ENCODE data around the gene BCL2L1.
"Not testable (repeated sequence)": the region's sequence is repeated elsewhere in the genome, so short reads cannot be mapped to it uniquely, and the experiment has no call there.

Gene BCL2L1
- 78.0 to 377 (median 140) reads per million in 17 experiments for total RNA-seq

DNA sequence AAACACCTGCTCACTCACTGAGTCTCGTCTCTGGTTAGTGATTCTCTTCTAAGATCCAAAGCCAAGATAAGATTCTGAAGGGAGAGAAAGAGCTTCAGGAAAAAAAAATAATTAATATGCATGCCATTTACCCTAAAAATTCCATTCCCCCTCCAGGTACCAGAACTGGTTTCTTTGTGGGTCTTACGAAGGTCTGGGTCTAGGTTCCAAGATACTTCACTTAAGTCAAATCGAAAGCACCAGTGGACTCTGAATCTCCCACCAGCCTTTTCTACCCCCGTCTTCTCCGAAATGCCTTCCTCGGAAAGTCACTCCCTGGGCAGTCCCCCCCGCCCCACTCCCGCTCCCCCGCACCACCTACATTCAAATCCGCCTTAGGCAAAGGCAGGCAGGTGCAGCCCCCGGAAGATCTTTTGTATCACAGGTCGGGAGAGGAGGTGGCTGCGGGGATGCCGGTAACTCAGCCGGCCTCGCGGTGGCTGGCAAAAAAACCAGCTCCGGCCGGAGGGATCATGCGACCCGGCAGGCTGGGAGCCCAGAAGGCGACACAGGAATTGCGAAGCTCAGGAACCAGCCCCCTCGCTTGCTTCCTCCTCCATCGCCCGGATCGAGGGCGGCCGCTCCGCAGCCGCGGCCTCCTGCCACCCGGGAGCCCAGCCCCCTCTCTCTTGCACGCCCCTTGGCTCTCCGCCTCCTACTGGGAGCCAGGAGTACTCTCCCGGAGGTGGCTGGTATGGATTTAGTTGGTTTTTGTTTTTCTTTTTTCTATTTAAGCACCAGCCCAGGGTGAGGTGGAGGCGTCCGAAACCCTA, at the start of gene BCL2L1:
Gene BCL2L1 (minus strand): TSS at position 612 of the 812 bp plus-strand sequence. CDS start 650 bp downstream, outside the sequence.
- DNase-seq = peak; percentile 91 to 96 (median 96)

DNA sequence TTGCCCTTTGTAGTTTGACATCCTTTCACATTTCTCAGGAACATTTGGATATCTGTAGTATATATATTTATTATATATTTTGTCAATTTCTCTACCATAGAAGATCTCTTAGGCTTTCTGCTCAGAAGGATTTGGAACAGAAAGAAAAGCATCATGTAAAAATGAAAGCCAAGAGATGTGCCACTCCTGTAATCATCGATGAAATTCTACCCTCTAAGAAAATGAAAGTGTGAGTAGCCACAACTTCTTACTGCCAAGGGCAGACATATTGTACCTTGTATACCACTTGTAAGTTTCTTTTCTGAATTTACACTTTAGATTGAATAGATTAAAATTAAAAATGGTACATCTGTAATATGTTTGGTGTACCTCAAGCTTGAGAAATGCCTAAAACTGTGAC, 47.6 kb upstream of the BCL2L1 start:
- DNase-seq = no peak

DNA sequence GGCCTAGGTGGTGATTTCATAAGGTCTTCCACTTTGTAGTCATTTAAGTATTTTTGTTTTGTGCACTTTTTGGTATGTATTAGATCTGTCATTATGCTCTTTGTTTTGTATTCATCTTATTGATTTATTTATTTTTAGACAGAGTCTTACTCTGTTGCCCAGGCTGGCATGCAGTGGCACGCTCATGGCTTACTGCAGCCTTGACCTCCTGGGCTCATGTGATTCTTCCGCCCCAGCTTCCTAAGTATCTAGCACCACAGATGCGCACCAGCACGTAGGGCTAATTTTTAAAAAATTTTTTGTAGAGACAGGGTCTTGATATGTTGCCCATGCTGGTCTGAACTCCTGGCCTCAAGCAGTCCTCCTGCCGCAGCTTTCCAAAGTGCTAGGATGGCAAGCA, 47.0 kb upstream of the BCL2L1 start:
- no peak for DNase-seq

DNA sequence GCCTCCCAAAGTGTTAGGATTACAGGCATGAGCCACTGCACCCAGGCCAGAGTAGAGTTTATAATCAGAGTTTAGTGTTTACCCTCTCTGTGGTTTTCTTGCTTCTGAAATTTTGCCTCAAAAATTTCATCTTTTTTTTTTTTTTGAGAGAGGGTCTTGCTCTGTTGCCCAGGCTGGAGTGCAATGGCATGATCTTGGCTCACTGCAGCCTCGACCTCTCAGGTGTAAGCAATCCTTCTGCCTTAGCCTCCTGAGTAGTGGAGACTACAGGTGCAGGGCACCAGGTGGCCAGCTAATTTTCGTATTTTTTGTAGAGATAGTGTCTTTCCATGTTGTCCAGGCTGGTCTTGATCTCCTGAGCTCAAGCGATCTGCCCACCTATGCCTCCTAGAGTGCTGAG, 45.1 kb upstream of the BCL2L1 start:
- DNase-seq = no peak

- DNase-seq = no peak
Measured at GRCh38 chr20:31764641-31765305, 42.1 kb upstream of the BCL2L1 start.

- DNase-seq = no peak
Measured at GRCh38 chr20:31760519-31761240, 38.0 kb upstream of the BCL2L1 start.

GRCh38 chr20:31759836-31760518, 37.3 kb upstream of the BCL2L1 start:
- DNase-seq = no peak

DNA sequence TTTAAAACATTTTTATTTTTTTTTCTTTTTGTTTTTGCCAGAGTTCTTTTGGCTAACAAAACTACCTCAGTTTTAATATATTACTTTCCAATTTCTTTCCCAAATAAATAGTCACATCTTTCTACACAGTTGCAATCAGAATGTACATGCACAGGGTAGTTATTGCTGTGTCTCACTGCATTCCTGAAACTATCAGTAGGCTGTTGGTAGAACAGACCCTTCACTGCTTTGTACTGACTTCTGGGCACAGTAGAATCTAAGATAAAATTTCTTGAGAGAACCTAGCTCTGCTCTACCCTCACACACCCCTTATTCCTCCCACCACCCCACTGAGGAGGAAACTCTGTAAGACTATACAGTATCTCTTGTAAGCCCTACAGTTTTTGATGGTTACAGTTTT, 36.3 kb upstream of the BCL2L1 start:
- no peak for DNase-seq

GRCh38 chr20:31758521-31758920, 35.9 kb upstream of the BCL2L1 start:
- no peak for DNase-seq

GRCh38 chr20:31757254-31757653, 34.6 kb upstream of the BCL2L1 start:
- DNase-seq = no peak

DNA sequence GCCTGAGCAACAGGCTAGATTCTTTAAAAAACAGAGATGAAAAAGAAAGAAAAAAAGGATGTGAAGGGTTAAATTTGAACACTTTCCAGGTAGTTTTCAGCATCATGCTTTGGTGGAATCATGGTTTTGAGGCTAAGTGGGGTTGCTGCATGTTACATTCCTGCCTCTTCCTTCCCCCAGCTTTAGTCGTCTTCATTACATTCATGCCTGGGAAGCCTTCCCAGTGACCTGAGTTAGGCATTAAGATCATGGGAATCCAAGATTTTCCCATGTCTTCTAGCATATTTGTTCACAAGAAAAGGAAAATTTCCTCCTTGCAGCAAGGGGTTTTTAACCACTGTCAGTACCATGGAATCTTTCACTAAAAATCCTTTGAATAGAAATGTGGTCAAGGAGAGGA, 28.5 kb upstream of the BCL2L1 start:
- DNase-seq = no peak

GRCh38 chr20:31749223-31749622, 26.6 kb upstream of the BCL2L1 start:
- DNase-seq = no peak

- no peak for DNase-seq
Measured at GRCh38 chr20:31747640-31748039, 25.0 kb upstream of the BCL2L1 start.

DNA sequence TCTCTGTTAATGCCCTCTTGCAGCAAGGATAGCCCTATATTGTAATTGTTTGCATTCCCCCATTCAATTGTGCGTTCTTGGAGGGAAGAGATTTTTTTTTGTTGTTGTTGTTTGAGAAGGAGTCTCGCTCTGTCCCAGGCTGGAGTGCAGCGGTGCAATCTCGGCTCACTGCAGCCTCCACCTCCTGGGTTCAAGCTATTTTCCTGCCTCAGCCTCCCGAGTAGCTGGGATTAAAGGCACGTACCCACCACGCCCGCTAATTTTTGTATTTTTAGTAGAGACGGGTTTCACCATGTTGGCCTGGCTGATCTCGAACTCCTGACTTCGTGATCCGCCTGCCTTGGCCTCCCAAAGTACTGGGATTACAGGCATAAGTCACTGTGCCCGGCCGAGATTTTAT, 24.4 kb upstream of the BCL2L1 start:
- DNase-seq = not testable (repeated sequence)

DNA sequence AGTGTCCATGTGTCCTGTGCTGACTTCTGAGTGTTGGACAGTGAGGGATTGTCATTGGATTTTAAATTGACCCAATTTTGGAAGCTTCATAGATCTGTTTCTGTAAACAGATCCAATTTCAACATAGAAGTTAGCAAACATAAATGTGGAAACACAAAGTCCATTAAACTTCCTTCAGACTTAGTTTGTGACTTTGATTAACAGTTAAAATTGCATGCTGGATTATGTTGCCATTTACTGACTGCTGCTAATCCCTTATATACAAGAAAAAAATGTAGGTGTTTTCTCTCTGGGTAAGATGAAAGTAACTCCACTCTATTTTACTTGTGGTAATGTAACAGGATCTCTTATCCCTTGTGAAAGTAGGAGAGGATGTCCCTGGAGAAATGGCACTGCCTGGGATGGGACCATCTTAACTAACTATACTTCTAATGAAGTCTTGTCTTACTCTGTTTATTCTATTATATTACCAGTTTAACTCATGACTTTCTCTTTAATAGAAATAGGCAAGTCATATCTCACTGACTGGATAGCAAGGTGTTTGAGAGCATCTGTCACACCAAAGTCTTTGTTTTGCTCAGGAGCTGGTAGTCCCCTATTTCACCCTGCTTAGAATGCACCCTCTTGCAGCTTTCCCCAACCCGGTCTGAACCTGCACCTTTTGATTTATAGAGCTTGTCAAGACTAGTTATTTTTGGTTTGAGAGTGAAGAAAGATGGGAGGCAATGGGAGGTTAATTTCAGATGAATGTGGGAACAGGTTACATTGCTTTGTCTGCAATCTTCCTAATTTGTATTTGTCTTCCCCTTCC, 23.6 kb upstream of the BCL2L1 start:
- DNase-seq = no peak

DNA sequence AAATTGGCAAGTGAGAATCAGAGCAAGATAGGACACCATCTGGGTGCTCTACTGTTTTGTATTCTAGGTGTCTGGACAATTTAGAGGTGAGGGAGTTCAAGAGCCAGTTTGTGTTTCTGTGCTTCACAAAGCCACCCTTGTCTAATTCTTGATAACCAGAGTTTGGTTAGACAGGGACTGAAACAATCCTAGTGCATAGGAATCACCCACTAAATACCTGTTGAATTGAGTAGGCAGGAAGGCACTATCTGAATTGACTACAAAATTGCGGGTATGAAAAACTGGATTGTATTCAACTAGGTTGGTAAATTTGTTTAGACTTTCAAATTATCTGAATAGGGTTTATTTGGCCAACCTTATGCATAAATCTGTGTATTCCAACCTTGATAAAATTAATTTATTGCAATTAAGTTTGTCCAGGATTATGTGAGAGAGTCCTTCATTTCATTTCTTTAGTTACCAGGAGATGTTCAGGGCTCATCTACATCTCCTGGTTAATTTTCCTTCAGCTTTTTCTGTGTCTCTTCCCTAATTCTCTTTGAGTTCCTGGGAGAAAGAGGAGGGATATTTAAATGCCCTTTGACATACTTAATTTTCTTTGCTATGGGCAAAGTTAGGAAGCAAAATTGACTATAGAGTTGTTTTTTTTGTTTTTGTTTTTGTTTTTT, 18.1 kb upstream of the BCL2L1 start:
- no peak for DNase-seq

DNA sequence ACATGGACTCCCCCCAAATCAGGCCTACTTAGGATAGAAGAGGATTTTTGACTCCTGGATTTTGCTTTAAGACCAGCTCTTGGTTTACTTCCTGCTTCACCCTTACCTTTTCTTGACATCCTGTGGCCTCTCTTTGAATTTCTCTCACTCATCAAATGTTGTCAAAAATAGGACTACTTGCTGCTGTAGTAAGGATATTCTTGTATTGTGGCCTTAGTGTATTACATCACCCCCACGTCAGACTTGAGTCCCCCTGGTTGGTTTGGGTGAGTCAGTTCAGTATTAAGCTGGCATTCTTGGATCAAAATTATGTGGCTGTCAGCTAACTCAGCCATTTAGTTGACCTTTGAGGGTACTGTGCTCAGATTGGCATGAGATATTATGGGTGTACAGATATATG, 17.5 kb upstream of the BCL2L1 start:
- peak in 1 of 4 experiments; percentile 33 for DNase-seq

DNA sequence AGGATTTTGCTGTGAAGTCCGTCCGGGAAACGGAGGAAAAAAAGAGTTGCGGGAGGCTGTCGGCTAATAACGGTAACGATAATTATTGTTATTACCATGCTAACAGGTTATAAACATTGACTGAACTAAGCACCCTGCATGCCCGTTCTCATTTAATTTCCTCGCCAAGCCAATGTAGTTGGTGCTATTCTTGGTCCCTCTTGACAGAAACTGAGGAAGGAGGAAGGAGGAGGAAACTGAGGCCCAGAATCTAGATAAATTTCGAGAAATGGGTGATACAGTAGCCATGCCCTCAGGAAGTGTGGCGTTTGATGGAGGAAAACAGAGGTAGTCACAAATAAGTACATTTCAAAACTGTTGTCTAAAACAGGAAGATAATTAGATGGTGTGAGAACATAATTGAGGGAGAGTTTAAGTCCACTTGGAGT, 16.9 kb upstream of the BCL2L1 start:
- no peak for DNase-seq

- DNase-seq = peak; percentile 94 to 97 (median 96)
Measured at GRCh38 chr20:31738729-31739549, 16.3 kb upstream of the BCL2L1 start, which contains the start of gene TPX2. Gene TPX2 (plus strand): TSS chr20:31739290. CDS start chr20:31757477, 18,187 bp downstream.

- DNase-seq = no peak
Measured at GRCh38 chr20:31731321-31731717, 8.7 kb upstream of the BCL2L1 start.
